ENCODE data around the gene MTMR11.
"Not testable (repeated sequence)": the region's sequence is repeated elsewhere in the genome, so short reads cannot be mapped to it uniquely, and the experiment has no call there.

DNA sequence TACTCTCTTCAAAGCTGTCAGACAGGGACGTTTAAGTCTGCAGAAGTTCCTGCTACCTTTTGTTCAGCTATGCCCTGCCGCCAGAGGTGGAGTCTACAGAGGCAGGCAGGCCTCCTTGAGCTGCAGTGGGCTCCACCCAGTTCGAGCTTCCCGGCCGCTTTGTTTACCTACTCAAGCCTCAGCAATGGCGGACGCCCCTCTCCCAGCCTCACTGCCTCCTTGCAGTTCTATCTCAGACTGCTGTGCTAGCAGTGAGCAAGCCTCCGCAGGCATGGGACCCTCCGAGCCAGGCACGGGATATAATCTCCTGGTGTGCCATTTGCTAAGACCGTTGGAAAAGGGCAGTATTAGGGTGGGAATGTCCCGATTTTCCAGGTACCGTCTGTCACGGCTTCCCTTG lies 20.9 kb upstream of the MTMR11 start:
- TF ChIP-seq, protein P1, sequence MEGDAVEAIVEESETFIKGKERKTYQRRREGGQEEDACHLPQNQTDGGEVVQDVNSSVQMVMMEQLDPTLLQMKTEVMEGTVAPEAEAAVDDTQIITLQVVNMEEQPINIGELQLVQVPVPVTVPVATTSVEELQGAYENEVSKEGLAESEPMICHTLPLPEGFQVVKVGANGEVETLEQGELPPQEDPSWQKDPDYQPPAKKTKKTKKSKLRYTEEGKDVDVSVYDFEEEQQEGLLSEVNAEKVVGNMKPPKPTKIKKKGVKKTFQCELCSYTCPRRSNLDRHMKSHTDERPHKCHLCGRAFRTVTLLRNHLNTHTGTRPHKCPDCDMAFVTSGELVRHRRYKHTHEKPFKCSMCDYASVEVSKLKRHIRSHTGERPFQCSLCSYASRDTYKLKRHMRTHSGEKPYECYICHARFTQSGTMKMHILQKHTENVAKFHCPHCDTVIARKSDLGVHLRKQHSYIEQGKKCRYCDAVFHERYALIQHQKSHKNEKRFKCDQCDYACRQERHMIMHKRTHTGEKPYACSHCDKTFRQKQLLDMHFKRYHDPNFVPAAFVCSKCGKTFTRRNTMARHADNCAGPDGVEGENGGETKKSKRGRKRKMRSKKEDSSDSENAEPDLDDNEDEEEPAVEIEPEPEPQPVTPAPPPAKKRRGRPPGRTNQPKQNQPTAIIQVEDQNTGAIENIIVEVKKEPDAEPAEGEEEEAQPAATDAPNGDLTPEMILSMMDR (conservative IDR thresholded peaks at IDR 0.05; ENCODE audit: low read depth in 2 of 2) = not testable (repeated sequence)
- TF ChIP-seq EZH2 (IDR thresholded peaks at IDR 0.05; ENCODE audit: low read depth, unreplicated experiment) = not testable (repeated sequence)
- TF ChIP-seq, protein P2, sequence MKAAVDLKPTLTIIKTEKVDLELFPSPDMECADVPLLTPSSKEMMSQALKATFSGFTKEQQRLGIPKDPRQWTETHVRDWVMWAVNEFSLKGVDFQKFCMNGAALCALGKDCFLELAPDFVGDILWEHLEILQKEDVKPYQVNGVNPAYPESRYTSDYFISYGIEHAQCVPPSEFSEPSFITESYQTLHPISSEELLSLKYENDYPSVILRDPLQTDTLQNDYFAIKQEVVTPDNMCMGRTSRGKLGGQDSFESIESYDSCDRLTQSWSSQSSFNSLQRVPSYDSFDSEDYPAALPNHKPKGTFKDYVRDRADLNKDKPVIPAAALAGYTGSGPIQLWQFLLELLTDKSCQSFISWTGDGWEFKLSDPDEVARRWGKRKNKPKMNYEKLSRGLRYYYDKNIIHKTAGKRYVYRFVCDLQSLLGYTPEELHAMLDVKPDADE (IDR thresholded peaks at IDR 0.05) = not testable (repeated sequence)

Data from GM23338 (cell line).